Right lobe of liver (tissue), 4 donors: ENCODE results near the gene ADGRE1.

Experiments
- POLR2A ChIP-seq: fragments of 450-650 bp; IDR thresholded peaks from one replicate; pipeline ENCODE4 v1.6.1; 2017; ENCODE audit warnings: antibody characterized with exemption, mild to moderate bottlenecking
- TF ChIP-seq, protein P1 (sequence below), 4 donors: fragments of 200-600 bp in 3 of 4; fragments of 450-650 bp in 1 of 4; IDR thresholded peaks; one replicate each; pipeline versions ENCODE4 v1.5.1 to v1.8.0; 2016 to 2022; ENCODE audit warnings: antibody characterized with exemption in 4 of 4, mild to moderate bottlenecking in 2 of 4
- donor health status: DM: no; HTN: no; CAD: no.
- donor health status: DM: no; HTN: no; CAD: no.
- donor health status: DM: no; HTN: yes; CAD: no.

DNA sequence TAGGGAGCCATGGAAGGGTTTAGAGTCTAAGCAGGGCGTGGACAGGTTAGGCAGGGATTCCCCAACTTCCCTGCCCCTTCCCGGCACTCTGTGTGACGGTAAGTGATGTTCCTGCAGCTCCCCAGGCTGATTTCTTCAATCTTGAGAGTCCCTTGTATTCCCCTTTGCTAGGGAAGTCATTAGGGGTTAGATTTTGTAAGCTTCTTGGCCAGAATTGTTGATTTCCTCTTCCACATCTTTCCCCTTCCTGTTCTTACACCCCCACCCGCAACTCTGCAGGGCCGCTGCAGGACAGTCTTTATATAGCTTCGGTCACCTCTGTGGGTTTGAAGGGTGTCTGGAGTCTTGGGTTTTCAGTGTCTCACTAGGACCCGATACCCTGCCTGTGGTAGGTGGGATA lies 10.6 kb upstream of the ADGRE1 start:
- TF ChIP-seq, protein P1, sequence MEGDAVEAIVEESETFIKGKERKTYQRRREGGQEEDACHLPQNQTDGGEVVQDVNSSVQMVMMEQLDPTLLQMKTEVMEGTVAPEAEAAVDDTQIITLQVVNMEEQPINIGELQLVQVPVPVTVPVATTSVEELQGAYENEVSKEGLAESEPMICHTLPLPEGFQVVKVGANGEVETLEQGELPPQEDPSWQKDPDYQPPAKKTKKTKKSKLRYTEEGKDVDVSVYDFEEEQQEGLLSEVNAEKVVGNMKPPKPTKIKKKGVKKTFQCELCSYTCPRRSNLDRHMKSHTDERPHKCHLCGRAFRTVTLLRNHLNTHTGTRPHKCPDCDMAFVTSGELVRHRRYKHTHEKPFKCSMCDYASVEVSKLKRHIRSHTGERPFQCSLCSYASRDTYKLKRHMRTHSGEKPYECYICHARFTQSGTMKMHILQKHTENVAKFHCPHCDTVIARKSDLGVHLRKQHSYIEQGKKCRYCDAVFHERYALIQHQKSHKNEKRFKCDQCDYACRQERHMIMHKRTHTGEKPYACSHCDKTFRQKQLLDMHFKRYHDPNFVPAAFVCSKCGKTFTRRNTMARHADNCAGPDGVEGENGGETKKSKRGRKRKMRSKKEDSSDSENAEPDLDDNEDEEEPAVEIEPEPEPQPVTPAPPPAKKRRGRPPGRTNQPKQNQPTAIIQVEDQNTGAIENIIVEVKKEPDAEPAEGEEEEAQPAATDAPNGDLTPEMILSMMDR (IDR thresholded peaks at IDR 0.05) = no peak
- no peak for TF ChIP-seq POLR2A
